Activated CD8-positive, alpha-beta memory T cell treated with anti-CD3 and anti-CD28 coated beads, Interleukin-2, amount 50 U/mL, for 24 hours (primary cell): ENCODE measurements around the gene GLCCI1.
"Not testable (repeated sequence)": the region's sequence is repeated elsewhere in the genome, so short reads cannot be mapped to it uniquely, and the experiment has no call there.

Source experiments
- DNase-seq: peaks from one replicate; pipeline ENCODE4 v3.0.0-alpha.2; 2020; ENCODE audit errors: extremely low read depth

GLCCI1 gene

GRCh38 chr7:7989616-7990440 lies 21.2 kb downstream of the GLCCI1 start:
- DNase-seq: no peak

DNA sequence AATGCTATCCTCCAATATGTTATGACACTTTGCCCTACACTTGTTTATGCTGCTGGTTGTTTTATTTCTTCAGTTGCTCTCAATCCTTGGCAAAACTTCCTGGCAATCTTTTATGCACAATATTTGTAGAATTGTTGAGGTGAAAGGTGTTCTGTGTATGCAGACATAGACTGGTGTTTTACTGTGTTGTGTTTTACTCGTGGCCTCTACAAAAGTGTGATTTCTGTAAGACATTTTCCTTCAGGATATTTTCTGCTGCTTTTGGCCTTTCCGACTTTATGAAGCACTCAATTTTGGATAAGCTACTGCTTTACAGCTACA lies 21.8 kb downstream of the GLCCI1 start:
- no peak for DNase-seq

DNA sequence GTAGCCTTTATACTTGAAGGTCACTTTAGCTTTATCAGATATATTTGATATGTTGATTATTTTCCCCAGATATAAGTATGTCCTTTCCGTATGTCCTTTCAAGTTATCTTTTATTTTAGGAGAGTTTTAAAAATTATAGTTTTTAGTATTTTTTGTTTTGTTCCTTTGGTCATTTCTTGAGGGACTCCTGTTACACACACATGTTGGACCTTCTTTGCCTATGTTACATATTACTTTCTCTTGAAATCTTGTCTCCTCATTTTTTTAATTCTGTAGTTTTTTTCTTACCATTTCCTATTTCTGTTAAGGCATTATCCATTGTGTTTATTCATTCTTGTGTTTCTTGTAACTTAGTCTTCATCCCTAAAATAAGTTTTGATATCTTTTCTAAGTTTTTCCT lies 23.9 kb downstream of the GLCCI1 start:
- no peak for DNase-seq

- not testable (repeated sequence) for DNase-seq
Measured at GRCh38 chr7:7995348-7995747, 26.8 kb downstream of the GLCCI1 start.

GRCh38 chr7:7996568-7996967 lies 28.0 kb downstream of the GLCCI1 start:
- DNase-seq: no peak

GRCh38 chr7:8000315-8000941 lies 31.8 kb downstream of the GLCCI1 start:
- no peak for DNase-seq

- DNase-seq: no peak
Measured at GRCh38 chr7:8003077-8003476, 34.5 kb downstream of the GLCCI1 start.

- no peak for DNase-seq
Measured at GRCh38 chr7:8005279-8005678, 36.7 kb downstream of the GLCCI1 start.

DNA sequence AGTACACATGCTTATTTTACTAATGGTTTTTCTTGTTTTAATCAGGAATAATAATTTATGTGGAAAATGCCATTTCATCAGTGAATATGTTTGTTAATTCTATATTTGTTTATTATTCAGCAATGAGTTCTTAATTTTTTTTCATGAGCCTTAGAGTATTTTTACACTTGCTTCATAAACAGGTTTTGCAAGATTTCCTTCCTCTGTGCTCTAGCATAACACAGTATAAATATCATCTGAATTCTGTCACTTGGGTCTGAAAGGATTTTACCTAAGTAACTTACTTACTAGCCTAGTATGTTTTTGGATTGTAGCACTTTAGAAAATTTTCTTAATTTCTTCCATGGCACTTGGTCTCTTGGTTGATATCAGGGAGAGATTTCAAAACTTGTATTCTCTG lies 45.8 kb downstream of the GLCCI1 start:
- no peak for DNase-seq

- DNase-seq: no peak
Measured at GRCh38 chr7:8015100-8015745, 46.6 kb downstream of the GLCCI1 start.

GRCh38 chr7:8015746-8016120 lies 47.1 kb downstream of the GLCCI1 start:
- no peak for DNase-seq

- no peak for DNase-seq
Measured at GRCh38 chr7:8017423-8017822, 48.8 kb downstream of the GLCCI1 start.

DNA sequence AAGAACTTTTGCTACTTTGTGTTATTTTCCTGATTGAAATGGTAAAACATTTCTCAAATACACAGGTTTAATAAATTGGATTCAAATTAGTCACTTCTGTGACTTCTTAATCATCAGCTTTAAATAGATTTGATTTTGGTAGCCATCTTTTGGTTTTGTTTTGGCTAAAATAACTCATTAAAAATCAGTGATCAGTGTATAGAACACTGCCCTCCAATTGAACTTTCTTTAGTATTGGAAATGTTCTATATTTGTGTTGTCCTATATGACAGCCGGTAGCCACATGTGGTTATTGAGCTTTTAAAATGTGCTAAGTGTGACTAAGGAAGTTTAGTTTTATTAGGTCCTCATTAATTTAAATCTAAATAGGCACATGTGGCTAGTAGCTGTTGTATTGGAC lies 50.4 kb downstream of the GLCCI1 start:
- DNase-seq: no peak

- DNase-seq: no peak
Measured at GRCh38 chr7:8022628-8023027, 54.0 kb downstream of the GLCCI1 start.

- DNase-seq: no peak
Measured at GRCh38 chr7:8035192-8035591, 66.6 kb downstream of the GLCCI1 start.

- no peak for DNase-seq
Measured at GRCh38 chr7:8035647-8036518, 67.3 kb downstream of the GLCCI1 start.

DNA sequence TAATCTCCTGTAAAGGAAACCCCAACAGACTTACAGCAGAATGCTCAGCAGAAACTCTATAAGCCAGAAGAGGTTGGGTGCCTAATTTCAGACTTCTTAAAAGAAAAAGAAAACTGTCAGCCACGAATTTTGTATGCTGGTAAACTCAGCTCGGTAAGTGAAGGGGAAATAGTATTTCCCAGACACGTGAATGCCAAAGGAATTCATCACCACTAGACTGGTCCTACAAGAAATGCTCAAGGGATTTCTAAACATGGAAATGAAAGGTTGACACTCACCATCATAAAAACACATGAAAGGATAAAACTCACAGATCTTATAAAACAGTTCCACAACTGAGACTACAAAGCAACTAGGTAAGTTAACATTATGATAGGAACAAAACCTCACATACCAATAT lies 68.6 kb downstream of the GLCCI1 start:
- DNase-seq: no peak

DNA sequence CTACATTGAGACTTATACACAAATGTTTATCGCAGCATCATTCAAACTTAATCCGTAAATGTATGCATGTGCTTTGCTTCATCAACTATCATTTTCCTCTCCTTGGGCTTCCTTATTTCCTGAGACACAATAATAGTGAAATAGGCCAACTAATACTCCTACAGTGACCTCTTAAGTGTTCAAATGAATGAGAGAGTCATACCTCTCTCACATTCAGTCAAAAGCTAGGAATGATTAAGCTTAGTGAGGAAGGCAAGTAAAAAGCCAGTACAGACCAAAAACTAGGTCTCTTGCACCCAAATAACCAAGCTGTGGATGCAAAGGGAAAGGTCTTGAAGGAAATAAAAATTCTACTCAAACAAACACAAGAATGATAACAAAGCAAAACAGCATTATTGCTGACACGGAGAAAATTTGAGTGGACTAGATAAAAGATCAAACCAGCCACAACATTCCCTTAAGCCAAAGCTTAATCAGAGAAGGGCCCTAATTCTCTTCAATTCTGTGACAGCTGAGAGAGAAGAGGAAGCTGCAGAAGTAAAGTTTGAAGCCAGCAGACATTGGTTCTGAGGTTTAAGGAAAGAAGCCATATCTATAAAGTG lies 72.3 kb downstream of the GLCCI1 start:
- no peak for DNase-seq

DNA sequence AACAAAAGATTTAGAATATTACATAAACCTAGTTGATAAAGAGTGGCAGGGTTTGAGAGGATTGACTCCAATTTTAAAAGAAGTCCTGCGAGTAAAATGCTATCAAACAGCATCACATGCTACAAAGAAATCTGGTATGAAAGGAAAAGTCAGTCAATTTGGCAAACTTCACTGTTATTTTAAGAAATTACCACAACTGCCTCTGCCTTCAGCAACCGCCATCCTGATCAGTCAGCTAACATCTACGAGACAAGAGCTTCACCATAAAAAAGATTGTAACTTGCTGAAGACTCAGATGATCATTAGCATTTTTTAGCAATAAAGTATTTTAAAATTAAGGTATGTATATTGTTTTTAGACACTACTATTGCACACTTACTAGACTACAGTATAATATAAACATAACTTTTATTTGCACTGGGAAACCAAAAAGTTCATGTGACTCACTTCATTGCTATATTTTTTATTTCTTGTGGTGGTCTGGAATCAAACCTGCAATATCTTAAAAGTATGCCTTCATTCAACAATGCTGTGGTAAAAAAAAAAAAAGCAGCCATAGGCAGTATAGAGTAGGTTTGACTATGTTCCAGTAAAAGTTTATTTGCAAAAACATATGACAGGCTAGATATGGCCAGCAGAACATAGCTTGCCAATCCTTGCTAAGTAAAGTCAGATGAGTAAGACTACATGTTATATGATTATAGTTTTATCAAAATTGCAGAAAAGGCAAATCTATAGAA lies 74.4 kb downstream of the GLCCI1 start:
- DNase-seq: no peak

- DNase-seq: no peak
Measured at GRCh38 chr7:8044761-8045430, 76.3 kb downstream of the GLCCI1 start.

GRCh38 chr7:8048067-8048466 lies 79.5 kb downstream of the GLCCI1 start:
- not testable (repeated sequence) for DNase-seq
